GM18505 (cell line): ENCODE measurements around the gene CACNG7.

Source experiments
- ATAC-seq: cut with Tn5 transposase; IDR thresholded peaks from one replicate; pipeline ENCODE4 v1.9.1; 2021; ENCODE audit not compliant: unreplicated experiment
- POLR2A ChIP-seq: IDR thresholded peaks from 4 replicates; pipeline ENCODE4 v1.6.1; 2011; ENCODE audit warnings: borderline replicate concordance; ENCODE audit not compliant: insufficient read depth, insufficient read length; ENCODE audit errors: extremely low read depth

Gene CACNG7

DNA sequence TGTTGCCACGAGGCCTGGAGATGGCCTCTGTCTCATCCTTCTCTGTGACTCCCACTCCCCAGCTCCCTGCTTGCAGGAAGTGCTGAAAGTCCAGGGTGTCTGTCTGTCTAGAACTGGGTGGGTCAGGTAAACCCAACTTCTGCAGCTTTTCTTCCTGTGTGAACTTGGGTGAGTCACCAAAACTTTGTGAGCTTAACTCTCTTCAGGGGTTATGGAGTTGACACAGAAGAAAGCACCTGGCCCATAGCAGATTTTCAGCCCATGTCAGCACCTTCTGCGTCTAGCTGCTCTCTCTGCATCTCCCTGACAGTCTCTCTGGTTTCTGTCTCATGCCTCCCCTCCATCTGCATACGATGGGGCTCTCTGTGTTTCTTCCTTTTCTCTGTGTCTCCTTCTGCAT, 4.2 kb upstream of the CACNG7 start:
- no peak for ATAC-seq
- TF ChIP-seq POLR2A: no peak

DNA sequence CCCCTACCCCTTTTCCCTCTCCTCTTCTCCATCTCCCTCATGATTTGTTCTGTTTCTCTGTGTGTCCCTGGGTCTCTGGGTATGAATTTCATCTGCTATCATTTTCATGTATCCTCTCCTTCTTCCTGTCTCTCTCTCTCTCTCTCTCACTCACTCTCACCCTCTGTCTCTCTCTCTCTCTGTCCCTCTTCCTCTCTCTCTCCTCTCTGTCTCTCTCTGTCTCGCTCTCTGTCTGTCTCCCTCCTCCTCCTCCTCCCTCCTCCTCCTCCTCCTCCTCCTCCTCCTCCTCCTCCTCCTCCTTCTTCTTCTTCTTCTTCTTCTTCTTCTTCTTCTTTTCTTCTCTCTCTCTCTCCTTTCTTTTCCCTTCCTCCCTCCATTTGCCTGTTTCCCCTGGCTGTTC, 3.3 kb upstream of the CACNG7 start:
- ATAC-seq: no peak
- no peak for TF ChIP-seq POLR2A

DNA sequence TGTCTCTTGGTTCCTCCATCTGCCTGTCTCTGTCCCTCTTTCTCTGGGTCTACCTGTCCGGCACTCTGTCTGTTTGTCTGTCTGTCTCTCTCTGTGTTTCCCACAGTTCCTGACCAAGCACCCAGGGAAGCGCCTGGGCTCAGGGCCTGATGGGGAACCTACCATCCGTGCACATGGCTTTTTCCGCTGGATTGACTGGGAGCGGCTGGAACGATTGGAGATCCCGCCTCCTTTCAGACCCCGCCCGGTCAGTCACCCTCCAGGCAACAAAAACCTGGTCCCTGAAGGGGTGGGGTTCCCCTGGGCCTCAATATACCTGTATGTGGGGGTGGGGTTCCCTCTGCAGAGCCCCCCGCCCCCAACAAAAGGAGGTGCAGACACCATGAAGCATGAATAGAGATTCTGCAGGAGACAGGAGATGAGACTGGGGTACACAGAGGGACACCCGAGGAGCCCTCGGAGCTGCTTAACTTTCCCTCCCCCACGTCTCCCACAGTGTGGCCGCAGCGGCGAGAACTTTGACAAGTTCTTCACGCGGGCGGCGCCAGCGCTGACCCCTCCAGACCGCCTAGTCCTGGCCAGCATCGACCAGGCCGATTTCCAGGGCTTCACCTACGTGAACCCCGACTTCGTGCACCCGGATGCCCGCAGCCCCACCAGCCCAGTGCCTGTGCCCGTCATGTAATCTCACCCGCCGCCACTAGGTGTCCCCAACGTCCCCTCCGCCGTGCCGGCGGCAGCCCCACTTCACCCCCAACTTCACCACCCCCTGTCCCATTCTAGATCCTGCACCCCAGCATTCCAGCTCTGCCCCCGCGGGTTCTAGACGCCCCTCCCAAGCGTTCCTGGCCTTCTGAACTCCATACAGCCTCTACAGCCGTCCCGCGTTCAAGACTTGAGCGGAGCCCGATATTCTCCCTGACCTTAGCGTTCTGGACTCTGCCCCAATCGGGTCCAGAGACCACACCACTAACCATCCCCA, 2.6 kb upstream of the CACNG7 start:
- TF ChIP-seq POLR2A: no peak
- no peak for ATAC-seq

DNA sequence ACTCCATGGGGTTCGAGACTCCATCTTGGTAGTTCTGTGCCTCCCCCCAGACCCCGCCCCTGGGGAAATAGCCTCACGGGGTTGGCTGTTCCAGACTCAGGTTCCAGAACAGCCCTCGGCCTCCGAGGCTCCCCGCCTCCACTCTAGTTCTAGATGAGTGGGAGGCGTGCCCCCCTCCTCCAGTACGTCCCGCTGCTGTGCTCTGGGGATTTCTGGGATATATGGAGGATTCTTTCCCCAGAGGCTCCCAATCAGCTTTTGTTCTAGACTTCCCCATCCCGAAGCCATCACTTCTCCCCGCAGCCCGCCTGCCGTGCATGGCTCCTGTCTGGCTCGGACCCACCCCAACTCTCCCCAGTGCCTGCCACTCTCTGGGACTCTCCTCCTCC, 1.9 kb upstream of the CACNG7 start:
- ATAC-seq: no peak
- no peak for TF ChIP-seq POLR2A

- no peak for TF ChIP-seq POLR2A
These were observed 1.4 kb upstream of the CACNG7 start for GRCh38 chr19:53907690-53908089.

GRCh38 chr19:53908106-53908934, 758 bp upstream of the CACNG7 start:
- ATAC-seq: no peak
- no peak for TF ChIP-seq POLR2A

More at GRCh38 chr19:53907690-53908089, 1.4 kb upstream of the CACNG7 start:
- no peak for ATAC-seq

- no peak for TF ChIP-seq POLR2A
- ATAC-seq: no peak
These were observed 542 bp downstream of the CACNG7 start for GRCh38 chr19:53909471-53910169.

- TF ChIP-seq POLR2A: no peak
- ATAC-seq: no peak
These were observed 1.1 kb downstream of the CACNG7 start for GRCh38 chr19:53910170-53910518.

GRCh38 chr19:53912653-53913052, 3.6 kb downstream of the CACNG7 start:
- no peak for ATAC-seq
- TF ChIP-seq POLR2A: no peak

GRCh38 chr19:53915000-53915399, 5.9 kb downstream of the CACNG7 start:
- TF ChIP-seq POLR2A: no peak
- no peak for ATAC-seq

DNA sequence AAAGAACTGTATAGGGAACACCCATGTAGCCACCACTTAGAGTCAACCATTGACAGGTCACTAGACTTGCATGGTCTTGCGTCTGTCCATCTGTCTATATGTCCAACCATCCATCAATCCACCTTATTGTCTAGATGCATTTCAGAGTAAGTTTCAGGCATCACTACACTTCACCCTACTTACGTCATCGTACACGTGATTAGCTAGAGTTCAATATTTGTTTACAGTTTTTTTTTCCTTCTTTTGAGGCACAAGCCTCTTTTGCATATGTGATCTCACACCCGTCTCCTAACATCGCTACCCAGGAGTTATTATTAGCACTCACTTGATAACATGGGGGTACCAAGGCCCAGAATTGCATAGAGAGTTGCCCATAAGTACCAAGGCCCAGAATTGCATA, 6.9 kb downstream of the CACNG7 start:
- no peak for ATAC-seq
- TF ChIP-seq POLR2A: no peak

- TF ChIP-seq POLR2A: no peak
- ATAC-seq: no peak
These were observed 8.3 kb downstream of the CACNG7 start for GRCh38 chr19:53917356-53917755.

GRCh38 chr19:53927739-53928138, 18.7 kb downstream of the CACNG7 start:
- no peak for TF ChIP-seq POLR2A
- ATAC-seq: no peak
